ENCODE data around the gene CADM2.

Gene CADM2

DNA sequence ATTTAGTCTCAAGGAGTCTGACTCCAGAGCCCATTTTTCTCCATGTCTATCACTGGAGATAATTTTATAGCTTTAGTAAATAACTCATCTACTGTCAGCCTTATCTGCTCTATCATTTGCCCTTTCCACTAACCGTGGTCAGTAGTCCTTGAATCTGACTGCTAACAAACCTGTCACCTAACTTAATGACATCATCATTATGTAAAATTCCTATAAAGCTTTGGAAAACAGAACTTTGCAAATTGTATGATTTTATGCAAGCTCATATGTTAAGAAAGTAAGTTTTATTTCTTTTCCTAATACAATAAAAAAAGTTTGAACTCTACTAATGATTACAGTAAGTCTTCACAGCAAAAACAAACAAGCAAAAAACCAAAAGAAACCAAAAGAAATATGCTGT, 293.9 kb downstream of the CADM2 start:
- no peaks in the 10 kb centered on the region for H3K36me3 Mint-ChIP-seq
- no peak for DNase-seq

DNA sequence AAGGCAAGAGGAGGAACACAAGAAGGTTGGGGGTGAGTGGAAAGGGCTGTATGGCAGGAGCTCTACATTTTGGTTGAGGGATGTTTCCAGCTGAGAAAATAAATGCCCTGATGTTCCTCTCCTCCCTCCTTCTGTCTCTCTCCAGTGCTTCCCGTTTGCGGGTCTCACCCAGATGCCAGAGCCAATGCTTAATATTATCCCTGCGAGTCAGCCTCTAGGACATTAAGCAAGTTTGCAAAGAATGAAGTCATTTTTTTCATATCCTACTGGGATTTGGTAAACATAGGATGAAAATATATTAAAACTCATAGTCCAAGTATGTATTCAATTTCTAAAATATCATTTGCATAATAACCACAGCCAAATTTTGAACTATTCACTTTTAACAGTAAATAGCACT, 295.9 kb downstream of the CADM2 start:
- Mint-ChIP-seq H3K27ac (no peak overlapping the region), H3K4me1 (no peaks in the 10 kb centered on the region), H3K4me3 (no peak overlapping the region), H3K9me3 (peaks cover 3% of the 10 kb centered on the region), H3K27me3 (no peaks in the 10 kb centered on the region), H3K36me3 (no peaks in the 10 kb centered on the region)
- DNase-seq, result no peak
- CTCF ChIA-PET, result no interaction called here

More for the DNA sequence above, 293.9 kb downstream of the CADM2 start:
- no peak overlapping the region for H3K27ac Mint-ChIP-seq
- H3K4me3 Mint-ChIP-seq, result no peak overlapping the region
- CTCF ChIA-PET, result no interaction called here
- no peaks in the 10 kb centered on the region for H3K4me1 Mint-ChIP-seq
- peaks cover 3% of the 10 kb centered on the region for H3K9me3 Mint-ChIP-seq
- no peaks in the 10 kb centered on the region for H3K27me3 Mint-ChIP-seq

DNA sequence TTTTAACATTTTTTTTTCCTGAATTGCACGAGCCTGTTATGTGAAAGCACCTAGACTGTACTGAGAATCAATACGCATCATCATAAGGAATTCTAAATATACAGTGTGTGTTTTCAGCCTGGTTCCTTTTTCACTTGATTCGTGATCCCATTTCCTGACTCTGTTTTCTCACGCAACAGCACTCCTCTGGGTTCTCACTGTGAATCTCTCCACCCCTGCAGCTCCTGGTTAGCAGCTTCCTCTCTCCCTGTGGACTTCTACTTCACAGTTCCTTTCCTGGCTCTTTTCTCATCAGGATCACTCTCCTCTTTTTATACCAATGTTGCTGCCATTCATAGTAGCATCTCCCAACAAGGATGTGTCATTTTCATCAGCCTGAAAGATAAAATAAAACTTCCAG, 297.2 kb downstream of the CADM2 start:
- Mint-ChIP-seq H3K4me1 (no peaks in the 10 kb centered on the region), H3K27ac (no peak overlapping the region), H3K27me3 (no peaks in the 10 kb centered on the region), H3K4me3 (no peak overlapping the region), H3K36me3 (no peaks in the 10 kb centered on the region), H3K9me3 (peaks cover 3% of the 10 kb centered on the region)
- DNase-seq, result no peak
- CTCF ChIA-PET, result no interaction called here

DNA sequence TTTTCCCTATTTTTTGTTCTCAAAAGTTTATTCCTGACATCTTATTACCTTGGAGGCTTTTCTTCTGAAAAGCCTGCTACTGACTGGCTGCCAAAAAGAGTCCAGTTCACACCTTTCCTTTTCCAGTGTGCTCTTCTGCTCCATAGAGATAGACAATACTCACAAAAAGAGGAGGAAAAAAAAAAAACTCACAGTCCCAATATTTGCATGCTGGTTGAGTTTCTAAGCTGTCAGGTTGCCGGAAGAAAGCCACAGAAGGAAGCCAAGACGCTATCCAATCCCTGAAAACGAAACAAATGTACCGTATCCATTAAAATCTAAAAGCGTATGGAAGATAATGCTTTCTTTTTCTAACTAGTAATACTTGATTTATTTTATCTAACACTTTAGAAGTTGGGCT, 299.5 kb downstream of the CADM2 start:
- peaks cover 3% of the 10 kb centered on the region for H3K9me3 Mint-ChIP-seq
- no peak overlapping the region for H3K27ac Mint-ChIP-seq
- H3K27me3 Mint-ChIP-seq, result no peaks in the 10 kb centered on the region
- no peak for DNase-seq
- no peaks in the 10 kb centered on the region for H3K36me3 Mint-ChIP-seq
- no peak overlapping the region for H3K4me3 Mint-ChIP-seq
- H3K4me1 Mint-ChIP-seq, result no peaks in the 10 kb centered on the region
- CTCF ChIA-PET, result no interaction called here

DNA sequence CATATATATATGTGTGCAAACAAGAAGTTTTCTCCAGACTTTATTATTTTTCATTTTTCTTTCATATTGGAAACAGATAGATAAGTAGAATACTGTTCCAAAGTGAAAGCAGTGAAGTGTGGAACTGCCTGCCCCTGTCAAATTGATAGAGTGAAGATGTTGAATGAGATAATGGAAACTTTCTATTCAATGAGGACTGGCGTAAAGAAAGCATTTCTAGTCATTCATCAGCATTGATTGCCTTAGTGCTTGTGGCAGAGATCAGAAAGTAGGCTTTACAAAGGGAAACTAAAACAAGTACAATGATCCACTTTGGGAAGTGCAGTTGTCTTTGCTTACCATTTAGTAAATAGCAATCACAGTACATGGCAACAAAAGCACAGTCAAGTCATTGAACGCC, 300.0 kb downstream of the CADM2 start:
- Mint-ChIP-seq H3K27me3 (no peaks in the 10 kb centered on the region), H3K36me3 (no peaks in the 10 kb centered on the region), H3K4me3 (no peak overlapping the region), H3K9me3 (peaks cover 3% of the 10 kb centered on the region), H3K4me1 (no peaks in the 10 kb centered on the region), H3K27ac (no peak overlapping the region)
- no peak for DNase-seq
- CTCF ChIA-PET, result no interaction called here

DNA sequence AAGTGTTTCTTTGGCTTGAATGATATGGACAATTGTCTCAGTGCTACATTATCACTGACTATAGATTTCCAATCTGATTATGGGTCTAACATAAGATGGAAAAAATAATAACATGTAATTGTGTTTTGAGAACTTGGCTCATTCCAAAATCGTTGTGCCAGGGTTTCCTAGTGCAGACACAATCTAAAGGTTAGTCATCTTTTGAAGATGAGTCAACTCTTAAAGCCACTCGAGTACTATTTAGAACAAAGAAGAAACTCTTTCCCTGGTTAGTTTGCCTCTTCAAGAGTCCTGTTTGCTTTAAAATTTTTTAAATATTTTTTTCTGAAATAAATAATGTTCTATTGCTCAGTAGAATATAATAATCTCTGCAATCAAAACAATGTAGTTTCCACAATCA, 301.0 kb downstream of the CADM2 start:
- Mint-ChIP-seq H3K36me3 (no peaks in the 10 kb centered on the region), H3K27me3 (no peaks in the 10 kb centered on the region), H3K9me3 (peaks cover 3% of the 10 kb centered on the region), H3K4me3 (no peak overlapping the region), H3K27ac (no peak overlapping the region), H3K4me1 (no peaks in the 10 kb centered on the region)
- CTCF ChIA-PET, result no interaction called here
- DNase-seq, result no peak

DNA sequence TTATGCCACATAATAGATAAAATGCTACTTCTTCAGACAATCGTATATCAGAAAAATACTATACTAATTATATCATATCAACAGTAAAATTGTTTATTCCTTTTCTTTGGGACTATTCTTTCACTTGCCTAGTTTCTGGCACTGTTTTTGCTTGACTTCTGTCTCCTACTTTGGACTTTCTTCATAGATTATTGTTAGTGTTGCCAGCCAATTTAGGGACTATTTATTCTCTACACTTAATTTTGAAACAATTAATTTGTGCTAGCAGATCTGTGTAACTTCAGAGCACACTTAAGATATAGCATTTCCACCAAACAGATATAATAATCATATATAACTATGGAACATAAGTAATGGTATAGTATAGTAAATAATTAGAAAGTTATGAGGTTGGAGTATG, 305.6 kb downstream of the CADM2 start:
- H3K27me3 Mint-ChIP-seq, result no peaks in the 10 kb centered on the region
- H3K27ac Mint-ChIP-seq, result no peak overlapping the region
- no peaks in the 10 kb centered on the region for H3K9me3 Mint-ChIP-seq
- no peaks in the 10 kb centered on the region for H3K36me3 Mint-ChIP-seq
- DNase-seq, result no peak
- H3K4me3 Mint-ChIP-seq, result no peak overlapping the region
- H3K4me1 Mint-ChIP-seq, result no peaks in the 10 kb centered on the region
- CTCF ChIA-PET, result no interaction called here

DNA sequence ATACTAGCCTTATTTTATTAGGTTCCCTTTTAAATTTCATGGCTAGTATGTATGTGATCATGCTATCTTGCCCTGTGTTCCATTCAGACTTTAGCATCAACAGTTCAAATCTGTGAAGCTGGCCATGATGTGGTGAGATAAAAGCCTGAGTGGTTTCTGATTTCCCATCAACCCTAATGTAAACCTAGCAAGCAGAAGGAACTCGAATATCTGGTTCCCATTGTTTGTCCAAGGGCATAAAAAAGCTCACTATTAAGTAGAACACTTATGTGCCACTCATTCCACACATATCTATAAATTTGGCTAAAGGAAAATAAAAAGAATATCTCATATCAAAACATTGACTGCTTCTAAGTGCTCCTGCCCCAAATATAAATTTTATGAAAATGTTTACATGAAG, 311.7 kb downstream of the CADM2 start:
- no peak for DNase-seq
- Mint-ChIP-seq H3K36me3 (no peaks in the 10 kb centered on the region), H3K4me1 (no peaks in the 10 kb centered on the region), H3K4me3 (no peak overlapping the region), H3K27ac (no peak overlapping the region), H3K9me3 (no peaks in the 10 kb centered on the region), H3K27me3 (no peaks in the 10 kb centered on the region)
- CTCF ChIA-PET, result no interaction called here

DNA sequence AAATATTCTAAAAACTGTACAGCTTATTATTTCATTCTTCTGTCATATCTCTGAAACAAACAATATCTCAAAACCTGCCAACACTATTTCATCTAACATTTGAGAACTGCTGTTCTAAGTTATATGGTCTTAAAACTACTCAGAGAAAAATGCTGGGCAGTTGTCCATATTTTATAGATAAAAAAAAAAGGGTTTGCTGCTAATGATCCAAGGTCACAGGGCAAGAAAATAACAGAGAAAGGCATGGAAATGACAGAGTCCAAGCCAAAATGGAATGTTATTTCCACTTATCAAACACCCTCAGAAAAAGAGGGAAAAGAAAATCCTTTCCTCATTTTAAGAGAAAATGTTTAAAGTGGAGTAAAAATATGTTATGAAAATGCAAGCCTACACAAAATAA, 313.1 kb downstream of the CADM2 start:
- H3K9me3 Mint-ChIP-seq, result no peaks in the 10 kb centered on the region

DNA sequence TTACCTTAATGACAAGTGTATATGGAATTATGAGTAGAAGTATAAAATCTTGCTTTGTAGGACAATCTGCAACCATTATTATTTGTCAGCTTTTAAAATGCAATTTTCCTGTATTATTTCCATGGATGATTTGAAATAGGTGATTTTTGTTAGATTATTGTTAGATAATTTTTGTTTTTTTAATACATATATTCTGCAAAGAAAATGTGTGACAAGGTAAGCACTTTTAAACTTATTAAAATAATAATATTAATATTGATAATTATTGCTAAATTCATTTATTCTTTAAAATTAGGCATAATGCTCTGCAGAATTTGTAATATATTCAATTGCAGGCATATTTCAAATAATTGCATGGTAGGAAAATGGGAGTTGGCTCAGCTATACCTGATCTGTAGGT, 329.5 kb downstream of the CADM2 start:
- no peak for DNase-seq
- H3K9me3 Mint-ChIP-seq, result peaks cover 2% of the 10 kb centered on the region
- no peaks in the 10 kb centered on the region for H3K27me3 Mint-ChIP-seq
- no peaks in the 10 kb centered on the region for H3K36me3 Mint-ChIP-seq
- H3K4me1 Mint-ChIP-seq, result no peaks in the 10 kb centered on the region
- H3K4me3 Mint-ChIP-seq, result no peak overlapping the region
- CTCF ChIA-PET, result no interaction called here
- no peak overlapping the region for H3K27ac Mint-ChIP-seq

More for the DNA sequence above, 313.1 kb downstream of the CADM2 start:
- no peak for DNase-seq
- Mint-ChIP-seq H3K4me1 (no peaks in the 10 kb centered on the region), H3K4me3 (no peak overlapping the region), H3K36me3 (no peaks in the 10 kb centered on the region), H3K27me3 (no peaks in the 10 kb centered on the region), H3K27ac (no peak overlapping the region)
- CTCF ChIA-PET, result no interaction called here

DNA sequence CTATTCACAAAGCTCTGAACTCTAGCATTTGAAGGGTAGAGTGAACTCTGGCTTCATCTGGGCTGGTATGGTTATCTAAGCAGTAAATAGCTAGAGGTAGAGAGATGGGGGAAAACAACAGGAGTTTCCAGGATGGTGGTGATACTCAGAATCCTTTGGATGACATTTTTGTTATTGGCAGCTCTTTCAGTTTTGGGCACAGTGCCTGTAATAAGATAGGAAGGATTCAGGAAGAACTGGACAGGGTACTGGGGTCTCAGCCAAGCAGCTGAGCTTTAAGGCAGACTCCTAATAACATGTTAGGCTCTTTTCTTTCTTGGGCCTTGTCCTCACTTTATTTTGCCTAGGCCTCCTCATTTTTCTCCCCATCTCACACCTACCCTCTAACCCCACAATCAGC, 338.5 kb downstream of the CADM2 start:
- H3K4me3 Mint-ChIP-seq, result no peak overlapping the region
- H3K36me3 Mint-ChIP-seq, result no peaks in the 10 kb centered on the region
- no peak overlapping the region for H3K27ac Mint-ChIP-seq
- H3K27me3 Mint-ChIP-seq, result no peaks in the 10 kb centered on the region
- CTCF ChIA-PET, result no interaction called here
- no peak for DNase-seq
- H3K9me3 Mint-ChIP-seq, result peaks cover 2% of the 10 kb centered on the region
- H3K4me1 Mint-ChIP-seq, result no peaks in the 10 kb centered on the region

DNA sequence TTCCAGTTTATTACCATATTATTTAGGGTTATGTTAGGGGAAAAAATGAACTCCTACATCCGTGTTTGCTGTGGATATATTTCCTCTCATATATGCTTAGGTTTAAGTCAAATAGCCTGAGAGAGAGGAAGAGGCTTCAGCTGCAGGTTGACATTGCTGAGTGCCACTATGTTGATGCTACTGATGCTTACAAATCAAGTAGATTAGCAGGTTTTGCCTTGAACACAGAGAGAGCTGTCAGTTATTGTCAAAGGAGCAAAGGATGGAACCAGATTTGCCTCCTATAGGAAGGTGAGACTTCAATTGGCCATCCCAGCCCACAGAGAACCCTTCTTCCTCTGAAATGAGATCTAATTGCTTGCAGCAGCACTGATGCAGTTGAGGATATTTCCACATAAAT, 339.2 kb downstream of the CADM2 start:
- Mint-ChIP-seq H3K9me3 (no peaks in the 10 kb centered on the region), H3K36me3 (no peaks in the 10 kb centered on the region), H3K27ac (no peak overlapping the region), H3K4me1 (no peaks in the 10 kb centered on the region), H3K4me3 (no peak overlapping the region), H3K27me3 (no peaks in the 10 kb centered on the region)
- no peak for DNase-seq
- CTCF ChIA-PET, result no interaction called here

DNA sequence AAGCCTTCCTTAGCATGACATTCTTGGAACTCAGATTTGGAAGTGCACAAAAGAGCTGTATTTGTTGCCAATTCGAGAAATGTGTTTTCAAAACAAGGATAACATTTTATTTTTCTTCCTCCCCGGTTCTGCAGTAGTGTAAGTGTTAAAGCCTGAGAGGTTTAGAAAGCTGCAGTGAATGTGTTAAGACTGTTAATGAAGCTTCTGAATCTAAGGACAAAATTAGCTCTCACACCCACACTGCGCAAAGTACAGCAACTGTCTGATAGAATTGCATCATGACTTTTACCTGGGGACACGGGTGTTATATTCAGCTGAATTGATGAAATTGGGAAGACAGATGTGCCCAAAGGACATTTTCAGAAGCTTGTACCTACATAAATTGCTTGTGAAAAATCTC, 344.4 kb downstream of the CADM2 start:
- no peaks in the 10 kb centered on the region for H3K9me3 Mint-ChIP-seq
- H3K36me3 Mint-ChIP-seq, result no peaks in the 10 kb centered on the region
- no peak for DNase-seq
- H3K27ac Mint-ChIP-seq, result no peak overlapping the region
- H3K4me3 Mint-ChIP-seq, result no peak overlapping the region
- H3K4me1 Mint-ChIP-seq, result no peaks in the 10 kb centered on the region
- no peaks in the 10 kb centered on the region for H3K27me3 Mint-ChIP-seq
- CTCF ChIA-PET, result no interaction called here

DNA sequence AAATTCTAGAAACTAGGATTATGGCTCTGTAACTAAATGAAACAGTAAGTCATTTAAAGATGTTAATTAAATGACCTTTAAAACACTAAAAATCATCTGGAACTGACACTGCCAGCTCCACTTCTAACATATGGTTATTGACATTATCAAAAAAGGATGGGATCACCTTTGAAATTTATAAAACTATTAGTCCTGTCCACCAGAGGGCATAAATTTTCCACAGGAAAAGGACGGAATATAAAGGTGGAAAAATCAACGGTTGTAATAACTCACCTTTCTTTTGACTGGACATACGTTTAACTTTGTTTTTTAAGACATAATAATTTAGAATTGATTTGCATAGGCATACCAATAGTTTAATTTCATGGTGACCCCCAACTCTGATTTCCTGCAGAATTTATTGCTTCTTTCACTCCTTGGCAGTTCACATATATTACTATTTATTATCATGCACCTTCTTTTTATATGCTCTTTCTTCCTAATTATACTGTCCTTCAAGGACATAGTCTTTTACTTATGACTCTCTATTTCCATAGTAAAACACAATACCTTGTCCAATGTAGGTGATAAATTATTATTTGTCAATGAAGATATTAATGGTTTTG, 345.7 kb downstream of the CADM2 start:
- H3K36me3 Mint-ChIP-seq, result no peaks in the 10 kb centered on the region
- H3K4me1 Mint-ChIP-seq, result no peaks in the 10 kb centered on the region
- no peak for DNase-seq
- no peaks in the 10 kb centered on the region for H3K9me3 Mint-ChIP-seq
- no peak overlapping the region for H3K4me3 Mint-ChIP-seq
- no peak overlapping the region for H3K27ac Mint-ChIP-seq
- no peaks in the 10 kb centered on the region for H3K27me3 Mint-ChIP-seq
- CTCF ChIA-PET, result no interaction called here

DNA sequence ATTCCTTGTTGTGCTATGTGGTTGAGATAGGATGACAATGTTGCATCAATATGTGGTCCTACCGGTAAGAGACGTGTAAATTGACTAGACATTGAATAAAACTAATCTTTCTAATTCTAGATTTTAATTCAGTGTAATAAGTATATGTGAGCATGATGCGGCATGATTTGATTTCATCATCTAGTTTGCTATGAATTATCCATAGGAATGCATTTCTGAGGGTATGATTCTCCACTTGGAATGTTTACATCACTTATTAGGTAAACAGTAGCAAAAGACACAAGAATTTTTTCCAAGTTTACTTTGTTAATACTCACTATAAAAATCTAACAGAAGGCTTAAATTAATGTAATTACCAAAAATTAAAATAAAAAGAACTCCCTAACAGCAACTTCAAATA, 353.5 kb downstream of the CADM2 start:
- no peak for DNase-seq
- CTCF ChIA-PET, result no interaction called here
- Mint-ChIP-seq H3K27me3 (no peaks in the 10 kb centered on the region), H3K9me3 (peaks cover 2% of the 10 kb centered on the region), H3K36me3 (no peaks in the 10 kb centered on the region), H3K4me3 (no peak overlapping the region), H3K4me1 (no peaks in the 10 kb centered on the region), H3K27ac (no peak overlapping the region)

DNA sequence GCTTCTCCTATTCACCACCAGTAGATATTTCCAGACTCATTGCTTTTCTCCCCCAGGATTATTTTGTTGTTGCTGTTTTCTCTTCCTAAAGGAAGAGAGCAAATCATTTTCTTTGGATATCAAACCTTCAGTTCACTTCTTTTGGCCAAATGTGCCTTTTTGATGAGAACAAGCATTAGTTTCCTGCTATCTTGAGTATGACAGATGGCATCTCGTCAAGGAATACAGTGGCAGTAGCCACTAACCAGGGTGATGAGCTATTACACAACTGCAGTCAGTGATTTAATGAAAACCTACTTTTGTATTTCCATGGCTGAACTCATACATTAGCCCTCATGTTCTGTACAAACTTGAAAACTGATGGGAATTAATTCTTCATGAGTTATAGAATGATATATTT, 354.6 kb downstream of the CADM2 start:
- H3K4me1 Mint-ChIP-seq, result no peaks in the 10 kb centered on the region
- H3K27me3 Mint-ChIP-seq, result no peaks in the 10 kb centered on the region
- CTCF ChIA-PET, result no interaction called here
- H3K4me3 Mint-ChIP-seq, result no peak overlapping the region
- H3K9me3 Mint-ChIP-seq, result peaks cover 2% of the 10 kb centered on the region
- no peak for DNase-seq
- H3K36me3 Mint-ChIP-seq, result no peaks in the 10 kb centered on the region
- H3K27ac Mint-ChIP-seq, result no peak overlapping the region

Measured in activated naive CD4-positive, alpha-beta T cell treated with anti-CD3 and anti-CD28 coated beads, Interleukin-2, amount 10 ng/mL, durations not matched to agents 7 days and 5 days (primary cell).